Endodermal cell (in vitro differentiated cells): ENCODE results near the gene TMOD2. TPM values are rescaled to one million over a fixed set of nuclear protein-coding genes. Genes with fewer than 3 reads are reported as not detected.

Experiments
- DNase-seq: peaks from one replicate; pipeline ENCODE4 v3.0.0-alpha.2; 2017
- H3K27ac ChIP-seq: 2 replicates; pipeline ENCODE4 v1.5.1; 2013; ENCODE audit warnings: mild to moderate bottlenecking, low read depth, low read length, moderate library complexity
- H3K27me3 ChIP-seq: 2 replicates; pipeline ENCODE4 v1.6.1; 2013; ENCODE audit warnings: mild to moderate bottlenecking, low read length, moderate library complexity; ENCODE audit not compliant: insufficient read depth, control insufficient read depth, poor library complexity, severe bottlenecking
- H3K36me3 ChIP-seq: 2 replicates; pipeline ENCODE4 v1.7.0; 2013; ENCODE audit warnings: mild to moderate bottlenecking, low read length, moderate library complexity; ENCODE audit not compliant: control insufficient read depth, insufficient read depth
- H3K4me1 ChIP-seq: one replicate; pipeline ENCODE4 v1.7.0; 2013; ENCODE audit warnings: low read length; ENCODE audit not compliant: control insufficient read depth, insufficient read depth
- H3K4me3 ChIP-seq: 2 replicates; pipeline ENCODE4 v1.5.1; 2013; ENCODE audit warnings: mild to moderate bottlenecking, low read length, moderate library complexity
- H3K9ac ChIP-seq: 2 replicates; pipeline ENCODE4 v1.6.1; 2013; ENCODE audit warnings: mild to moderate bottlenecking, low read length, moderate library complexity; ENCODE audit not compliant: poor library complexity, severe bottlenecking; ENCODE audit errors: extremely low read depth
- H3K9me3 ChIP-seq: 2 replicates; pipeline ENCODE4 v1.6.1; 2013; ENCODE audit warnings: mild to moderate bottlenecking, low read length, moderate library complexity; ENCODE audit not compliant: control insufficient read depth
- H3K27ac Mint-ChIP-seq: 2 replicates; pipeline ENCODE4 v1.8.0; 2020; ENCODE audit warnings: mixed read lengths
- H3K27me3 Mint-ChIP-seq: 2 replicates; pipeline ENCODE4 v1.8.0; 2021; ENCODE audit warnings: mild to moderate bottlenecking, mixed read lengths; ENCODE audit not compliant: insufficient read depth
- H3K36me3 Mint-ChIP-seq: 2 replicates; pipeline ENCODE4 v1.8.0; 2020; ENCODE audit warnings: low read depth, mixed read lengths
- H3K4me1 Mint-ChIP-seq: 2 replicates; pipeline ENCODE4 v1.8.0; 2020; ENCODE audit warnings: mixed read lengths
- H3K4me3 Mint-ChIP-seq: 2 replicates; pipeline ENCODE4 v1.8.0; 2020; ENCODE audit warnings: mild to moderate bottlenecking, moderate library complexity, mixed read lengths
- H3K9me3 Mint-ChIP-seq: 2 replicates; pipeline ENCODE4 v1.8.0; 2020; ENCODE audit warnings: mild to moderate bottlenecking, mixed read lengths
- WGBS, 2 experiments: methylation state at CpG; one replicate each; pipeline versions ENCODE4 v1.1.5 to v1.1.7; 2013; ENCODE audit warnings: missing lambda C conversion rate in 2 of 2, mixed read lengths in 1 of 2; ENCODE audit not compliant: insufficient coverage in 1 of 2, insufficient read length in 1 of 2; 5-methylcytosine and 5-hydroxymethylcytosine counted together
- total RNA-seq, 2 donors: library from RNA; stranded (reverse); fragmentation: NEBNext Ultra II Directional in 1 of 2; extraction: Animal tissue kit (Norgen Biotek cat#: 25700) in 1 of 2; gene quantifications; 2 replicates in 1 of 2; 3 replicates in 1 of 2; pipeline ENCODE4 v1.2.1, GENCODE V29; 2021
- TF ChIP-seq, protein P1 (sequence below): fragments of 200-600 bp; sonication (generic); conservative IDR thresholded peaks from 2 replicates; pipeline ENCODE4 v1.5.0; 2021; ENCODE audit warnings: antibody characterized with exemption, mild to moderate bottlenecking

Gene TMOD2
- total RNA-seq, 2 donors from 2014 or later = 2.1 to 2.5 TPM

GRCh38 chr15:51766341-51766740 lies 14.9 kb downstream of the TMOD2 start:
- H3K27me3 Mint-ChIP-seq = no peaks in the 10 kb centered on the region
- H3K9ac ChIP-seq = no peak overlapping the region
- no peak overlapping the region for H3K27ac Mint-ChIP-seq
- H3K27ac ChIP-seq = no peak overlapping the region
- peaks cover 5% of the 10 kb centered on the region for H3K4me1 Mint-ChIP-seq
- H3K27me3 ChIP-seq = no peaks in the 10 kb centered on the region
- WGBS, 2 experiments = 100% methylated on average over 1 of the region's 1 CpG; no CpG with 5 or more reads in 1 of the 2 experiments
- H3K4me1 ChIP-seq = no peaks in the 10 kb centered on the region
- H3K9me3 Mint-ChIP-seq = no peaks in the 10 kb centered on the region
- no peak overlapping the region for H3K4me3 ChIP-seq
- H3K4me3 Mint-ChIP-seq = no peak overlapping the region
- H3K9me3 ChIP-seq = no peaks in the 10 kb centered on the region
- no peaks in the 10 kb centered on the region for H3K36me3 Mint-ChIP-seq
- TF ChIP-seq, protein P1, sequence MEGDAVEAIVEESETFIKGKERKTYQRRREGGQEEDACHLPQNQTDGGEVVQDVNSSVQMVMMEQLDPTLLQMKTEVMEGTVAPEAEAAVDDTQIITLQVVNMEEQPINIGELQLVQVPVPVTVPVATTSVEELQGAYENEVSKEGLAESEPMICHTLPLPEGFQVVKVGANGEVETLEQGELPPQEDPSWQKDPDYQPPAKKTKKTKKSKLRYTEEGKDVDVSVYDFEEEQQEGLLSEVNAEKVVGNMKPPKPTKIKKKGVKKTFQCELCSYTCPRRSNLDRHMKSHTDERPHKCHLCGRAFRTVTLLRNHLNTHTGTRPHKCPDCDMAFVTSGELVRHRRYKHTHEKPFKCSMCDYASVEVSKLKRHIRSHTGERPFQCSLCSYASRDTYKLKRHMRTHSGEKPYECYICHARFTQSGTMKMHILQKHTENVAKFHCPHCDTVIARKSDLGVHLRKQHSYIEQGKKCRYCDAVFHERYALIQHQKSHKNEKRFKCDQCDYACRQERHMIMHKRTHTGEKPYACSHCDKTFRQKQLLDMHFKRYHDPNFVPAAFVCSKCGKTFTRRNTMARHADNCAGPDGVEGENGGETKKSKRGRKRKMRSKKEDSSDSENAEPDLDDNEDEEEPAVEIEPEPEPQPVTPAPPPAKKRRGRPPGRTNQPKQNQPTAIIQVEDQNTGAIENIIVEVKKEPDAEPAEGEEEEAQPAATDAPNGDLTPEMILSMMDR = no peak
- no peak for DNase-seq
- H3K36me3 ChIP-seq = no peaks in the 10 kb centered on the region

- no peaks in the 10 kb centered on the region for H3K4me1 ChIP-seq
Measured at GRCh38 chr15:51768018-51768417, 16.6 kb downstream of the TMOD2 start.

DNA sequence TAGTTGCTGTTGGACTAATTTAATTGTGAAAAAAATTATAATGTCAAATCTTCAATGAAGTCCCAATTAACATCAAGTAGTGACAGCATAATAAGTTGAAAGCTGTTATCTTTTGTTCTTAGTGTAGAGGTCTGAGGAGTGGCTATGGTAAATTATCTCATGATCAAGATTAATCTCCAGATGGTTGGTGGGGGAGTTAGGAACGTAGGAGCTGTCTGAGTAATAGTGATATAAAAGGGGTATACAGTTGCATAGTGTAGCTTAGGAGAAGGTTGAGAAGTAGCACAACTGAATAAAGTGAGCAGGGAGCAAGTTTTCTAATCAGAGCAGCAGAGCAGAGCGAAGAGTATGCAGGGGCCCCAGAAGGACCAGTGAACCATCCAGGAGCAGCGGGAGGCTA lies 19.5 kb downstream of the TMOD2 start:
- Histone ChIP-seq H3K36me3 (no peaks in the 10 kb centered on the region), H3K9me3 (no peaks in the 10 kb centered on the region), H3K4me1 (no peaks in the 10 kb centered on the region), H3K4me3 (no peak overlapping the region), H3K9ac (no peak overlapping the region), H3K27ac (no peak overlapping the region), H3K27me3 (no peaks in the 10 kb centered on the region)
- TF ChIP-seq, protein P1 = no peak
- Mint-ChIP-seq H3K36me3 (no peaks in the 10 kb centered on the region), H3K4me1 (peaks cover 5% of the 10 kb centered on the region), H3K27ac (no peak overlapping the region), H3K27me3 (no peaks in the 10 kb centered on the region), H3K9me3 (no peaks in the 10 kb centered on the region), H3K4me3 (no peak overlapping the region)
- no peak for DNase-seq
- WGBS, 2 experiments = 58 to 64% methylated on average over 3 of the region's 3 CpGs

More at GRCh38 chr15:51768018-51768417, 16.6 kb downstream of the TMOD2 start:
- no peak for DNase-seq
- H3K4me3 ChIP-seq = no peak overlapping the region
- no peaks in the 10 kb centered on the region for H3K27me3 Mint-ChIP-seq
- H3K27ac ChIP-seq = no peak overlapping the region
- no peaks in the 10 kb centered on the region for H3K27me3 ChIP-seq
- no peaks in the 10 kb centered on the region for H3K9me3 ChIP-seq
- no peaks in the 10 kb centered on the region for H3K36me3 ChIP-seq
- 89 to 95% methylated on average over 4 to 9 of the region's 9 CpGs for WGBS, 2 experiments
- no peak overlapping the region for H3K4me3 Mint-ChIP-seq
- no peaks in the 10 kb centered on the region for H3K36me3 Mint-ChIP-seq
- H3K4me1 Mint-ChIP-seq = peaks cover 5% of the 10 kb centered on the region
- no peaks in the 10 kb centered on the region for H3K9me3 Mint-ChIP-seq
- no peak overlapping the region for H3K9ac ChIP-seq
- no peak overlapping the region for H3K27ac Mint-ChIP-seq
- TF ChIP-seq, protein P1 = no peak
